HAP-1 (cell line): Measurements from ENCODE around the gene OR5C1.
A peak's percentile ranks its signal among the peaks of the same experiment; 100 is the strongest.
"Not testable (repeated sequence)": the region's sequence is repeated elsewhere in the genome, so short reads cannot be mapped to it uniquely, and the experiment has no call there.

Experiments
- DNase-seq, 2 experiments: peaks; one replicate each; pipeline ENCODE4 v3.0.0-alpha.2; 2016 to 2020; ENCODE audit warnings: low spot score in 2 of 2
- H3K27me3 ChIP-seq: fragments of 250-450 bp; sonication (Bioruptor Pico); 2 replicates; pipeline ENCODE4 v1.5.1; 2020; ENCODE audit warnings: low read depth, mild to moderate bottlenecking, moderate library complexity
- H3K36me3 ChIP-seq: fragments of 250-450 bp; sonication (Bioruptor Pico); replicated peaks from 2 replicates; pipeline ENCODE4 v1.5.1; 2020; ENCODE audit warnings: mild to moderate bottlenecking
- H3K4me1 ChIP-seq: fragments of 250-450 bp; sonication (Bioruptor Pico); 2 replicates; pipeline ENCODE4 v1.5.1; 2020; ENCODE audit warnings: mild to moderate bottlenecking
- H3K4me3 ChIP-seq: fragments of 250-450 bp; sonication (Bioruptor Pico); 2 replicates; pipeline ENCODE4 v1.5.1; 2020; ENCODE audit warnings: mild to moderate bottlenecking, moderate library complexity
- H3K9me3 ChIP-seq: fragments of 250-450 bp; sonication (Bioruptor Pico); 2 replicates; pipeline ENCODE4 v1.5.1; 2020; ENCODE audit warnings: mild to moderate bottlenecking, moderate library complexity
- in situ Hi-C: fragments of 300-500 bp; cut with MboI; formaldehyde crosslinking; loops from 3 replicates; pipeline ENCODE4 v1.14.3; 2020; ENCODE audit warnings: low sequenced_read_pairs, inconsistent platforms, mixed read lengths

The OR5C1 gene

DNA sequence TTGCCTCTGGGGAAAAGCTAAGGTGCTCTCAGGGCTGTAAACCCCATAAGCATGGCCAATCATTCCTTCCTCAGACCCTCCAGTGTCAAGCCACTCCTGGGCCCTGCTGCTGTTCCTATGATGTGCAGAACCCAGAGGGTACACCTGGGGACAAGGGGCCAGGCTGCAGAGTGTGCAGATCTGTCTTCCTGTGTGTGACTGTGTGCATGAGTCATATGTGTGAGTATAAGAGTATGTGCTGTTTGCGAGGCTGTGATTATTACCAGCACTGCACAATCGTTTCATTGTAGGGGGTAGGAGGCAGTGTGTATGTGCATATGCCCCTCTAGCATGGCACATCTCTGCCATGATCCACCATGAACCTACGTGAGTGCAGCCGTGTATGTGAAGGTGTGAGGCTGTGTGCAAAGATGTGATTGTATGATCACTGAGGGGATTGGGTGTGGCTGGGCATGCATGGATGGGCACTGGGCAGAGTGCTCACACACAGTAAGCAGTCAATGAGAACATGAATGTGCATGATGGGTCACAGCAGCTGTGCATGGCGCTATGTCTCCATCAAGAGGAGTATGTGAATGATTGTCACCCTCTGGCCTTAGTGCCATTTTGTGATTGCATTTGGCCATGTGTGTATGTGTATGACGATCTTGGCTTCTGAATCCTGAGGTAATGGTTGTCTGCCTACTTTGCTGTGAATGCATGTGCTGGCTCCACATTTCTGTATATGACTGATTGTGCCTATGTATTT lies 8.8 kb downstream of the OR5C1 start:
- in situ Hi-C loops, result no loop called here
- no peaks in the 10 kb centered on the region for H3K36me3 ChIP-seq
- no peaks in the 10 kb centered on the region for H3K4me1 ChIP-seq
- no peak for DNase-seq
- H3K9me3 ChIP-seq, result no peaks in the 10 kb centered on the region
- H3K4me3 ChIP-seq, result no peak overlapping the region
- H3K27me3 ChIP-seq, result no peaks in the 10 kb centered on the region

DNA sequence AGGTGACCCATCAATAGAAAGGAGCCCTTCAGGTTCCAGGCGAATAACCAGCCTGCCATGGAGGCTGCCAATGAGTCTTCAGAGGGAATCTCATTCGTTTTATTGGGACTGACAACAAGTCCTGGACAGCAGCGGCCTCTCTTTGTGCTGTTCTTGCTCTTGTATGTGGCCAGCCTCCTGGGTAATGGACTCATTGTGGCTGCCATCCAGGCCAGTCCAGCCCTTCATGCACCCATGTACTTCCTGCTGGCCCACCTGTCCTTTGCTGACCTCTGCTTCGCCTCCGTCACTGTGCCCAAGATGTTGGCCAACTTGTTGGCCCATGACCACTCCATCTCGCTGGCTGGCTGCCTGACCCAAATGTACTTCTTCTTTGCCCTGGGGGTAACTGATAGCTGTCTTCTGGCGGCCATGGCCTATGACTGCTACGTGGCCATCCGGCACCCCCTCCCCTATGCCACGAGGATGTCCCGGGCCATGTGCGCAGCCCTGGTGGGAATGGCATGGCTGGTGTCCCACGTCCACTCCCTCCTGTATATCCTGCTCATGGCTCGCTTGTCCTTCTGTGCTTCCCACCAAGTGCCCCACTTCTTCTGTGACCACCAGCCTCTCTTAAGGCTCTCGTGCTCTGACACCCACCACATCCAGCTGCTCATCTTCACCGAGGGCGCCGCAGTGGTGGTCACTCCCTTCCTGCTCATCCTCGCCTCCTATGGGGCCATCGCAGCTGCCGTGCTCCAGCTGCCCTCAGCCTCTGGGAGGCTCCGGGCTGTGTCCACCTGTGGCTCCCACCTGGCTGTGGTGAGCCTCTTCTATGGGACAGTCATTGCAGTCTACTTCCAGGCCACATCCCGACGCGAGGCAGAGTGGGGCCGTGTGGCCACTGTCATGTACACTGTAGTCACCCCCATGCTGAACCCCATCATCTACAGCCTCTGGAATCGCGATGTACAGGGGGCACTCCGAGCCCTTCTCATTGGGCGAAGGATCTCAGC lies 11.6 kb downstream of the OR5C1 start, which contains the start of gene OR1K1:
Gene OR1K1, plus strand, starts transcription at position 58 of the 995 bp plus-strand sequence. Its CDS starts 0 bp downstream, at position 58.
- H3K4me1 ChIP-seq, result no peaks in the 10 kb centered on the region

DNA sequence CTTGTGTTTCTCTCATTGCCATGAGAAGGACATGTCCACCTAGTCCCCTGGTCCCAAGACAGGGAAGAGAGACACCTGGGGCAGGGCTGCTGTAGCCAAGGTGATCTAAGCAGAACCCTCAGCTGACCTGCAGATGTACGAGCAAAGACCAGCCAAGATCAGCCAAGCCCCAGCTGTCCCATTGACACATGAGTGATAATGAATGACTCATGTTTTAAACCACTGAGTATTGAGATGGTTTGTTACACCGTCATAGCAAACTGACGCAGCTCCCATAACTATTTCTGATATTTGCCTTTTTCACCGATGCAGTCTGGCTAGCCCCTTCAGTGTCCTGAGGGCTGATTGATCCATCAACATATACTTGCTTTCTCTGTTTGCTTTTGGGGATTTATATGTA lies 17.9 kb downstream of the OR5C1 start:
- Histone ChIP-seq H3K27me3 (no peaks in the 10 kb centered on the region), H3K9me3 (no peaks in the 10 kb centered on the region), H3K4me3 (no peak overlapping the region), H3K4me1 (no peaks in the 10 kb centered on the region), H3K36me3 (no peaks in the 10 kb centered on the region)
- in situ Hi-C loops, result loop anchor here (10.0 kb wide), 1 partner anchor 432 kb away; the partner anchor contains the start of gene PTGS1
- DNase-seq, result no peak

More for the DNA sequence above, 11.6 kb downstream of the OR5C1 start, which contains the start of gene OR1K1:
- Histone ChIP-seq H3K27me3 (no peaks in the 10 kb centered on the region), H3K4me3 (no peak within 1 kb of the TSS), H3K9me3 (no peaks in the 10 kb centered on the region), H3K36me3 (no peaks in the 10 kb centered on the region)
- no peak for DNase-seq
- in situ Hi-C loops, result loop anchor here (10.0 kb wide), 1 partner anchor 426 kb away; the partner anchor contains the start of gene PTGS1

DNA sequence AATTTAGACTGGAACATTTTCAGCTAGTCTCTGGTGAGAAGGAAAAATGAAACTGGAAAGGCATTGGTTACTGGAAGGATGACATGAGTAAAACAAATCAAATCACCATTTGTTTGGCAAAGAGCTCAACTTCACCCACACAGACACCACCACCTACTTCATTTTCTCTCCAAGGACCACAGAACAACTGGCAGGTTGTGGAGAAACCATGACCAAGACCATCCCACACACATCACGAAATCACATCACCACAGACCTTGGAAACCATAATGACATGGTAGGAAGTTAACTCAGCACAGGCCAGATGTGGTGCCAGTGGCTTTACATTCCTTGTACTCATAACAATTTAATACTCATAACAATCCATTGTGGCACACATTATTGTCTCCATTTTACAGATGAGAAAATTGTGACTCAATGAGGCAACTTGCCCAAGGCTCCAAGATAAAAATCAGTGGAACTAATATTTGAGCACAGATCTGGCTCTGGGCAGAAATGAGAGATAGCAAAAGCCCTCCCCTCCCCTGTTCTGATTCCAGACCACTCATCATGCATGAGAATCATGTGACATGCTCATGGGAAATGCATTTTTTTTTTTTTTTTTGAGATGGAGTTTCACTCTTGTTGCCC lies 18.7 kb downstream of the OR5C1 start:
- in situ Hi-C loops, result loop anchor here (10.0 kb wide), 1 partner anchor 433 kb away; the partner anchor contains the start of gene PTGS1
- DNase-seq, result no peak
- Histone ChIP-seq H3K27me3 (no peaks in the 10 kb centered on the region), H3K4me1 (no peaks in the 10 kb centered on the region), H3K36me3 (no peaks in the 10 kb centered on the region), H3K9me3 (no peaks in the 10 kb centered on the region), H3K4me3 (no peak overlapping the region)

DNA sequence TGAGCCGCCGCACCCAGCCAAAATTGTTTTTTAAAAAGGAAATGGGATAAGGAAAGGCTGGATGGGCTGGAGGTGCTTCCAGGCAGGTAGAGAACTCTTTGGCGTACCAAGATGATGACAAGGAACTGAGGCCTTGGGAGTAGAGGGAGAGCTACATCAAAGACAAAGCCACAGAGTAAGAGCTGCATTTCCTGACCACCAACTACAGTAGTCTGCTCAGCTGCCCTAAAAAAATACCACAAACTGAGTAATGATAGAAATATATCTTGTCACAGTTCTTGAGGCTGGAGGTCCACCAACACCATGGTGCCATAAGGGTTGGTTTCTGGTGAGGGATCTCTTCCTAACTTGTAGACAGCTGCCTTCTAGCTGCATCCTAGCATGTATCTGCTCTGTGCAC lies 19.4 kb downstream of the OR5C1 start:
- H3K9me3 ChIP-seq, result no peaks in the 10 kb centered on the region
- no peaks in the 10 kb centered on the region for H3K36me3 ChIP-seq
- H3K4me1 ChIP-seq, result no peaks in the 10 kb centered on the region
- no peak overlapping the region for H3K4me3 ChIP-seq
- H3K27me3 ChIP-seq, result no peaks in the 10 kb centered on the region
- in situ Hi-C loops, result loop anchor here (10.0 kb wide), 1 partner anchor 433 kb away; the partner anchor contains the start of gene PTGS1
- DNase-seq, result no peak

DNA sequence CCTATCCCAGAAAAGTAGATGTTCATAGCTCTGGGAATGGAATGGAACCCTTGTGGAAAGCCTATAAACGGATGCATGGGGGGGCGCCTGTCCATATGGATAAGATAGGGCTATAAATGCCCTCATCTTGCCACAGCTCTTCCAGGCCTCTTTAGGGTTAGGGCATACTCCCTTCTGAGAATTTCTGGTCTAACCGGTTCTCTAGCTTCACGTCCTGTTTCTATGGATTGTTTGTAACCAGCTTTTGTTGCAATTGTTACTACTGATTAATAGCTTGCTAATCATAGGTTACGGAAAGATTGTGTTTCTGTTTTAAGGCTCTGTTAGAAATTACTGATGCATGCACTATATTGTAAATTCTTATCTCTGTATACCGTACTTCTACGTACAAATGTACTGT lies 20.5 kb downstream of the OR5C1 start:
- not testable (repeated sequence) for H3K9me3 ChIP-seq, H3K27me3 ChIP-seq, H3K4me1 ChIP-seq, DNase-seq, H3K4me3 ChIP-seq, H3K36me3 ChIP-seq
- in situ Hi-C loops, result loop anchor here (10.0 kb wide), 1 partner anchor 434 kb away; the partner anchor contains the start of gene PTGS1

DNA sequence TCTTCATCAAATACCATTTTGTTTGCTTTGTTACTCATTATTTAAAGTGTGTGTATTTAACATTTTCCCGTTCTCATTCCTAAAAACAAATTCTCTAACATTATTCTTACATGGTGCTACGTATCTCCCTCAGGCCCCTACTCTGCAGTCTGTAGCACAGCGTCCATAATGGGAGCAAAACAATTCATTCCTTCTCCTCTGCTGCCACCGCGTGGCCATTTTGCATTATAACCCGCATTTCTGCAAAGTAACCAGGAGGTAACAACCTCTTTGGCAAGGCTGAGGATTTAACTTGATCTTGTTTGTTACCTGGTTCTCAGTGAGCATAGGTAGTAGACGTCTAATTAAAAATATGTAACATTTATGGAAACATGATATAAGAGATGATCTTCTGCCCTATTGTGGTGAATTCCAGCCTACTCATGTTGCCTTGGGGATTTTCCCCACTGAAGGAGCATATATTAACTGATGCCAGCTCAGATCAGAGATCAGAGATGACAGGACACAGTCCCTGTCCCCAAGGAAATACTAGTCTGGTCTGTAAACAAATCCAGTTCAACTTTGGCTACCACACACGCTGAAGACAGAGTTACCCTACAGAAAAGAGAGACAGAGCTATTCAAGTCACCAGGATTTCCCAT lies 21.7 kb downstream of the OR5C1 start:
- no peaks in the 10 kb centered on the region for H3K9me3 ChIP-seq
- no peaks in the 10 kb centered on the region for H3K27me3 ChIP-seq
- H3K4me3 ChIP-seq, result no peak overlapping the region
- H3K36me3 ChIP-seq, result no peaks in the 10 kb centered on the region
- DNase-seq, result peak; percentile 54 to 76
- in situ Hi-C loops, result loop anchor here (5.0 kb wide), 2 partner anchors 348 to 688 kb away; no protein-coding TSS in a partner anchor
- H3K4me1 ChIP-seq, result no peaks in the 10 kb centered on the region

DNA sequence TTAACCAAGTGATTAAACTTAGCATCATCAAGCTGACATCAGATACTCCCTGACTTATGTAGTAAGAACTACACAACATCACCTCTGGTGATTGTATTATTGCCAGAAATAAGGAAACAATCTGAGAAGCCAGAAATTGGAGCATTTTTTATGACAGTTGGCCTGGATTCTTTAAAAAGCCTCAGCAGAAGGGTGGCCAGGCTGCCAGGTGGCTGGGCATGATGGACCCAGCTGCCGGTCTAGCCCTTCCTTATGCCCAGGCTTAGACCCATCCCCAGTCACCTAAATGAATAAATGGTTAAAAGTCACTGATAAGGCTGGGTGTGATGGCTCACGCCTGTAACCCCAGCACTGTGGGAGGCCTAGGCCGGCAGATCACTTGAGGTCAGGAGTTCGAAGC lies 24.0 kb downstream of the OR5C1 start:
- Histone ChIP-seq H3K4me3 (no peak overlapping the region), H3K27me3 (no peaks in the 10 kb centered on the region), H3K36me3 (peaks cover 2% of the 10 kb centered on the region; the same call in 1 of the 2 replicates), H3K9me3 (no peaks in the 10 kb centered on the region), H3K4me1 (no peaks in the 10 kb centered on the region)
- in situ Hi-C loops, result loop anchor here (5.0 kb wide), 2 partner anchors 350 to 690 kb away; no protein-coding TSS in a partner anchor
- DNase-seq, result no peak

DNA sequence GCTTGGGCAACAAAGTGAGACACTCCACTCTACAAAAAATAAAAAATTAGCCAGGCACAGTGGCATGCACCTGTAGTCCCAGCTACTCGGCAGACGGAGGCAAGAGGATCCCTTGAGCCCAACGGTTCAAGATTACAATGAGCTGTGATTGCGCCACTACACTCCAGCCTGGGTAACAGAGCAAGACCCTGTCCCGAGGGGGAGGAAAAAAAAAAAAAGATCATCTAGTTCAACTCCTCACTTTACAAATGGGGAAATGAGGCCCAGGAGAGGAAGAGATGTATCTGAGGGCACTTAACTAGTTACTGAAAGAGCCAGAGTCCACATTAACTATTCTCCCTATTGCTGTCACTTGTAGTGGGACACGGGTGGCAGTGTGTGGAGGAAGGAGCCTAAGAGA lies 25.8 kb downstream of the OR5C1 start:
- no peaks in the 10 kb centered on the region for H3K9me3 ChIP-seq
- no peak overlapping the region for H3K4me3 ChIP-seq
- no peaks in the 10 kb centered on the region; the same call in 1 of the 2 replicates for H3K4me1 ChIP-seq
- H3K27me3 ChIP-seq, result no peaks in the 10 kb centered on the region
- in situ Hi-C loops, result loop anchor here (5.0 kb wide), 2 partner anchors 352 to 692 kb away; no protein-coding TSS in a partner anchor
- H3K36me3 ChIP-seq, result peaks cover 4% of the 10 kb centered on the region; the same call in 1 of the 2 replicates
- DNase-seq, result no peak

DNA sequence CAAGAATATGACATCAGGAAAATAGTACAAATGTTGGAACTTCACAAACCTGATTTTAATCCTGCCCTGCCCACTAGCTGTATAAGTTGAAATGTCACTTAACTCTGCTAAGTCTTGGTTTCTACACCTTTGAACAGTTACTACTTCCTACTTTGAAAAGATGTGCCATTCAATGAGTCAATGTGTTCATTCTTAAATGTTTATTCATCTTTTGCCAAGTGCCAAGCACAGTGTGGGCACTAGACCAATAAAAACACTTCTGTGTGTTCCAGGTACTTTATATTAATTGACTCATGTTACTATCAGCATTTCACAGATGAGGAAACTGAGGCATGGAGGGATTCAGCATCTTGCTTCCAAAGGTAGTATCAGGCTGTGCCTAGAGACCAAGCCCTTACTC lies 26.8 kb downstream of the OR5C1 start:
- peaks cover 5% of the 10 kb centered on the region for H3K4me1 ChIP-seq
- peaks cover 8% of the 10 kb centered on the region for H3K36me3 ChIP-seq
- no peaks in the 10 kb centered on the region for H3K9me3 ChIP-seq
- H3K4me3 ChIP-seq, result no peak overlapping the region
- no peaks in the 10 kb centered on the region for H3K27me3 ChIP-seq
- DNase-seq, result no peak
- in situ Hi-C loops, result no loop called here

DNA sequence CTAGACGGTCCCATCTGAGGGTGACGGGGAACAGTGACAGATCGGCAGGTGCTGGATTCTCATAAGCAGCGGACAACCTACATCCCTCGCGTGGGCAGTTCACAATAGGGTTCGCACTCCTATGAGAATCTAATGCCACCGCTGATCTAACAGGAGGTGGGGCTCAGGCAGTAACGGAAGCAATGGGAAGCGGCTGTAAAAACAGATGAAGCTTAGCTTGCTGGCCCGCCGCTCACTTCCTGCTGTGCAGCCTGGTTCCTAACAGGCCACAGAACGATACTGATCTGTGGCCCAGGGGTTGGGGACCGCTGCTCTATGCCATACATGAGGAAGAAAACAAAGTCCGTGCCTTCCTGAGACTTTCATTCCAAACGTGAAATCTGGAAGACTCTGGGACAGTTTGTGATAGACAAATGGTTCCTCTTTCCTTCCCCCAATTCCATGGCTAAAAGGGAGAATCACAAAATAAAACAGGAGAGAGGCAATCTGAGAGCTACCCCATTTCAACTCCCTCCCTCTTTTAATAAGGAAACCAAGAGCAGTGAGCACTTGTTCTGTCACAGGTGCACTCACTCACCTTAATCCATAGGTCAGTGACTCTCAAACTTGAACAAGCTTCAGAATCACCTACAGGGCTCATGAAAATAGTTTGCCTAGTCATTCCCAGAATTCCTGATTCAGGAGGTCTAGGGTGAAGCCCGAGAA lies 27.6 kb downstream of the OR5C1 start:
- Histone ChIP-seq H3K27me3 (no peaks in the 10 kb centered on the region), H3K9me3 (no peaks in the 10 kb centered on the region), H3K4me3 (no peak overlapping the region), H3K4me1 (peaks cover 5% of the 10 kb centered on the region), H3K36me3 (peaks cover 11% of the 10 kb centered on the region)
- DNase-seq, result no peak
- in situ Hi-C loops, result no loop called here

DNA sequence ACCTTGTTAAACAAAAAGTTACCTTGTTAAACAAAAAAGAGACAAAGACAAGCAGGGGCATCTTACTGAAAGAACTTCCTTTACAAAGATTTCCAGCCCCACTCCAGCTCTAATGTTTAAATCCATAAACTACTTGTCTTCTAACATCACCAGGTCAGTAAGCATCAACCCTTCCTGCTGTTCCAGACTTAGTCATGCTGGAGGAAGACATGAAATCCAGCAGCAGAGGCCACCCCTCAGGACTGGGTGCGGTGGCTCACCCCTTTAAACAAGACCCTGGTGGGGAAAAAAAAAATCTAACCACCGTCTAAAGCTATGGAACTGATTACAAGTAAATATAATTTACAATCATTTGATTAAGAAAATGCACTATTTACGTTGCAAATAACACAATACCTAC lies 30.6 kb downstream of the OR5C1 start:
- peaks cover 11% of the 10 kb centered on the region for H3K36me3 ChIP-seq

More for the DNA sequence above, 30.6 kb downstream of the OR5C1 start:
- no peaks in the 10 kb centered on the region for H3K27me3 ChIP-seq
- H3K9me3 ChIP-seq, result no peaks in the 10 kb centered on the region
- H3K4me3 ChIP-seq, result no peak overlapping the region
- H3K4me1 ChIP-seq, result peaks cover 5% of the 10 kb centered on the region
- in situ Hi-C loops, result no loop called here
- no peak for DNase-seq
